ENCODE results near the gene CRACR2A.

The CRACR2A gene

DNA sequence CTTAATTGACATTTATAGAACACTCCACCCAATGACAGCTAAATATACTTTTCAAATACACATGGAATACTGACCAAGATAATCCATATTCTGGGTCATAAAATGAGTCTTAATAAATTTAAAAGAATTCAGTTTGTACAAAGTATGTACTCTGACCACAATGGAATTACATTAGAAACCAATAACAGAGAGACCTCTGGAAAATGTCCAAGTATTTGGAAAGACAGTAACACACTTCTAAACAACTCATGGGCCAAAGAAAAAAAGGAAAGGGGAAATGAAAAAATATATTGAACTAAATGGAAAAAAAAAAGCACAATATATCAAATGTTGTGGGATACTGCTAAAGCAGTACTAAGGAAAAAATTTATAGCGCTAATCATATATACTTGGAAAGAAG is 52.0 kb downstream of the CRACR2A start:
- TF ChIP-seq, protein P1, sequence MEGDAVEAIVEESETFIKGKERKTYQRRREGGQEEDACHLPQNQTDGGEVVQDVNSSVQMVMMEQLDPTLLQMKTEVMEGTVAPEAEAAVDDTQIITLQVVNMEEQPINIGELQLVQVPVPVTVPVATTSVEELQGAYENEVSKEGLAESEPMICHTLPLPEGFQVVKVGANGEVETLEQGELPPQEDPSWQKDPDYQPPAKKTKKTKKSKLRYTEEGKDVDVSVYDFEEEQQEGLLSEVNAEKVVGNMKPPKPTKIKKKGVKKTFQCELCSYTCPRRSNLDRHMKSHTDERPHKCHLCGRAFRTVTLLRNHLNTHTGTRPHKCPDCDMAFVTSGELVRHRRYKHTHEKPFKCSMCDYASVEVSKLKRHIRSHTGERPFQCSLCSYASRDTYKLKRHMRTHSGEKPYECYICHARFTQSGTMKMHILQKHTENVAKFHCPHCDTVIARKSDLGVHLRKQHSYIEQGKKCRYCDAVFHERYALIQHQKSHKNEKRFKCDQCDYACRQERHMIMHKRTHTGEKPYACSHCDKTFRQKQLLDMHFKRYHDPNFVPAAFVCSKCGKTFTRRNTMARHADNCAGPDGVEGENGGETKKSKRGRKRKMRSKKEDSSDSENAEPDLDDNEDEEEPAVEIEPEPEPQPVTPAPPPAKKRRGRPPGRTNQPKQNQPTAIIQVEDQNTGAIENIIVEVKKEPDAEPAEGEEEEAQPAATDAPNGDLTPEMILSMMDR (IDR thresholded peaks at IDR 0.05; ENCODE audit: insufficient read depth, low read length, poor library complexity, severe bottlenecking) = no peak
- Histone ChIP-seq H3K36me3 (ENCODE audit: control insufficient read depth, insufficient read depth, low read length) (peaks cover 4% of the 10 kb centered on the region), H3K27me3 (replicated peaks; ENCODE audit: control insufficient read depth, insufficient read depth, low read length) (no peaks in the 10 kb centered on the region), H3K4me3 (replicated peaks; ENCODE audit: low read depth, low read length) (no peak overlapping the region)
- DNase-seq (ENCODE audit: extremely low read depth, insufficient read length) = no peak

DNA sequence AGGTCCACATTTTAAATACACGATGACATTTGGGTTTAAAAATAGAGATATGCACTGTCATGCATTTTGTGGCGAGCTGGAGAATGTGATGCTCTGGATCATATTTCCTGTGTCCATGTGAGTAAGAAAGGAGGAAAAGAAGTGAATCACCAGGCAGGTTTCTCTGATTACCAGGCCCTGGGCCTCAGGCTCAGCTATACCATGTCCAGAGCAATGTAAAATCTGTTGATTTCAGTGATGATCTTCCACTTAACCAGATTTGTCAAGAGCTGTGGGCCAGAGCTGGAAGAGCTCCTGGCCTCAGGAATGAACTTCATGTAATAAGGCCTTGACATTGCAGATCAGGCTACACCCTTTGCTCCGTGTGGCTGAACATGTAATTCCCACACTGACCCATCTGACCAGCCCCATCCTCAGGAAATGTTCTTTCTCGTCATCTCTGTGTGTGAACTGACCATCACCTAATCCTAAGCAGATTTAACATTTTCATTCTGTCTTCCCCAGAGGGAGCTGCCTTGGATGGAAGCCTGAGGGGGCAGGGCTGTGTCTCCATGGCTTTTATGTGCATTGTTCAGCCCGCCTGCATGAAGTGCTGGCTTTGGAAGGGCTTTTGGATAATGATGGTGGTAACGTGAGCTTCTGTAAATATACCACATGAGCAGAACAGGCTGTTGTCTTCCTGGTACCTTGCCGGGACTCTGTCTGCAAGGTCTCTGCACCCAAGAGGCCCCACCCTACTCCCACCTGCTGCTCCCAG is 54.5 kb downstream of the CRACR2A start:
- no peaks in the 10 kb centered on the region for H3K27me3 ChIP-seq (replicated peaks; ENCODE audit: control insufficient read depth, insufficient read depth, low read length)
- TF ChIP-seq, protein P1 (IDR thresholded peaks at IDR 0.05; ENCODE audit: insufficient read depth, low read length, poor library complexity, severe bottlenecking) = no peak
- no peak overlapping the region for H3K4me3 ChIP-seq (replicated peaks; ENCODE audit: low read depth, low read length)
- DNase-seq (ENCODE audit: extremely low read depth, insufficient read length) = no peak
- peaks cover 4% of the 10 kb centered on the region for H3K36me3 ChIP-seq (ENCODE audit: control insufficient read depth, insufficient read depth, low read length)

DNA sequence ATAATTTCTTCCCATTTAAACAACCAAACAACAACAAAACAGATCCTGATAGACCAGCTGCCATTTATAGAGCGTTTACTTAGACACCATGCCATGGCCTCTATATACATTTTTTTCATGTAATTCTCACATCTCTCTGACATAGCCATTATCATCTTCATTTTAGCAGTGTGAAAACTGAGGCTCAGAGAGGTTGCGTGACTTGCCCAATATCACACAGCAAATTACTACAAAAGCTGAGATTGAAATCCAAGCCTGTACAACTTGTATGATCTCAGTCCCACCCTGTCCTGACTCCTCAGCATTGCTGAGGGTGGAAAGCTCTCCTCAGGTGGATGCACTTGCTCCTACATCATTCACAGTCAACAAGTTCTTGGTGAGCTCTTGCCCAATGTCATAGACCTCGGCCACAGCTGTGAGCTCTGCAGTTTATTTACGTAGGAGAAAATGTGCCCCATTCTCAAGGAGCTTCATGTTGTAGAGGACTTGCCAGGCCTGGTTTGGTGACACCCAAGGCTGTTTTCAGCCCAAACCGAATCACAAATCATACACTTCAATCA is 55.5 kb downstream of the CRACR2A start:
- Histone ChIP-seq H3K27me3 (replicated peaks; ENCODE audit: control insufficient read depth, insufficient read depth, low read length) (no peaks in the 10 kb centered on the region), H3K4me3 (replicated peaks; ENCODE audit: low read depth, low read length) (no peak overlapping the region), H3K36me3 (ENCODE audit: control insufficient read depth, insufficient read depth, low read length) (peaks cover 6% of the 10 kb centered on the region)
- TF ChIP-seq, protein P1 (IDR thresholded peaks at IDR 0.05; ENCODE audit: insufficient read depth, low read length, poor library complexity, severe bottlenecking) = no peak
- DNase-seq (ENCODE audit: extremely low read depth, insufficient read length) = no peak

DNA sequence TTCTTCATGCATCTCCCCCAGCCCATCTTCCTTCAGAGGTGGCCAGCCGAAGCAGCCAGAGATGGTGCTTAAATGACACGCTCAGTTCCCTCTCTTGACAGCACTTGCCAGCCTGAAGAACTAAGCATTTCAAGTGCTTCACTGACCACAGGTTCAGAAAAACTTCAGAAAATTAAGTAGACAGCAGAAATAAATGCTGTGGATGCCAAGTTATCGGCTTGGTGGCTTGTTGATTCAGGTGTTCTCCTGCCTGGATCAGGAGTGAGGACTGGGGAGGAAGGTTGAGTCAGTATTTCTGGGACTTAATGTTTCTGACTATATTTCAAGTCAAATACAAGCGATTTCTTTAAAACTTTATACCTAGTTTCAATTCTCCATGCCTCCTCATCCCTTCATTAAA is 58.2 kb downstream of the CRACR2A start:
- TF ChIP-seq, protein P1 (IDR thresholded peaks at IDR 0.05; ENCODE audit: insufficient read depth, low read length, poor library complexity, severe bottlenecking) = no peak
- no peaks in the 10 kb centered on the region for H3K27me3 ChIP-seq (replicated peaks; ENCODE audit: control insufficient read depth, insufficient read depth, low read length)
- DNase-seq (ENCODE audit: extremely low read depth, insufficient read length) = no peak
- no peak overlapping the region for H3K4me3 ChIP-seq (replicated peaks; ENCODE audit: low read depth, low read length)
- peaks cover 6% of the 10 kb centered on the region for H3K36me3 ChIP-seq (ENCODE audit: control insufficient read depth, insufficient read depth, low read length)

DNA sequence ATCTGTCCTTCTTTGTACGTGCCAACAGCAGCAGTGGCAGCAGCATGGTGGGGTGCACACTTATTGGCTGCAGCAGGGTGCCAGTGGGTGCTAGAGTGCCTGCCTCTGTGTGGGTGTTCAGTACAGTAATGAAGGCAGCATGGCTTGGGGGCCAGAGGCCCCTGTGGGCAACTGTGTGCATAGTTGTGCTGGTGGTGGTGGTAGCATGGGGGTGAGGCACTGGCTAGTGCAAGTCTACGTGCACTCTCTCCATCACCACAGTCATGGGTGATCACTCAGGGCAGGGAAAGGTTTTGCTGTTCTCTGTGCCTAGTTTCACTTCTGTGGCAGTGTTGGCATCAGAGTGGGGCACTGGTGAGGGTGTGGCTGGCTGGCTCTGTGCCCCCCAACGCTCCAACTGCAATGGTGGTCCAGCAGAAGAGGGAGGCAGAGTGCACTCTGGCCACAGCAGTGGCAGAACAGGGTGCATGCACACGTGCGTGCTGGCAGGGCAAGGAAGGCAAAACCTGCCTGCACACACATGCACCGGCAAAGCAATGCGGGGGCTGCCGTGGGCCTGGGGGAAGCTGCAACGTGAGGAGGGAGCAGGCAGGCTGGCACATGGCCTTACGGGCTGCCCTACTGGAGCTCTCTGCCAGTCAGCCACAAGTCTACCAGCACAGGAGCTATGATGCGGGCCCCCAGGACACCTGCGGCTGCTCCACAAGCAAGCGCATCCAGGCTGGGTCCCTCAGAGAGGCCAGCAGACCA is 60.1 kb downstream of the CRACR2A start:
- TF ChIP-seq, protein P1 (IDR thresholded peaks at IDR 0.05; ENCODE audit: insufficient read depth, low read length, poor library complexity, severe bottlenecking) = no peak
- DNase-seq (ENCODE audit: extremely low read depth, insufficient read length) = no peak
- Histone ChIP-seq H3K27me3 (replicated peaks; ENCODE audit: control insufficient read depth, insufficient read depth, low read length) (no peaks in the 10 kb centered on the region), H3K36me3 (ENCODE audit: control insufficient read depth, insufficient read depth, low read length) (peaks cover 6% of the 10 kb centered on the region), H3K4me3 (replicated peaks; ENCODE audit: low read depth, low read length) (no peak overlapping the region)

All from GM06990 (cell line).